ENCODE results near the gene CCDC186.
A peak's percentile ranks its signal among the peaks of the same experiment; 100 is the strongest.

The CCDC186 gene

DNA sequence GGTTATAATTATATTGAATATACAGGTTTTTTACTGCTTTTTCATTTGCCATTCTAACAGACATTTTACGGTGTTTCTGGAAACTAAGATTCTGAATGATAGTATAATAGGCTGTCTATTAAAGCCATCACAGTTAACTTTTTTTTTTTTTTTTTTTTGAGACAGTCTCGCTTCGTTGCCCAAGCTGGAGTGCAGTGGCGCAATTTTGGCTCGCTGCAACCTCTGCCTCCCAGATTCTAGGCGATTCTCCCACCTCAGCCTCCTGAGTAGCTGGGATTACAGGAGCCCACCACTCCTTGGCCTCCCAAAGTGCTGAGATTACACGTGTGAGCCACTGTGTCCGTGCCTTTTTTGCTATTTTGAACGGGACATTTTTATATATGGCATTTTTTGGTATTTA, 9.6 kb upstream of the CCDC186 start:
- H3K4me3 ChIP-seq (ENCODE audit: low read length), result no peak overlapping the region
- no peak for TF ChIP-seq ZNF274 (IDR thresholded peaks at IDR 0.05; ENCODE audit: low read depth, low read length)

DNA sequence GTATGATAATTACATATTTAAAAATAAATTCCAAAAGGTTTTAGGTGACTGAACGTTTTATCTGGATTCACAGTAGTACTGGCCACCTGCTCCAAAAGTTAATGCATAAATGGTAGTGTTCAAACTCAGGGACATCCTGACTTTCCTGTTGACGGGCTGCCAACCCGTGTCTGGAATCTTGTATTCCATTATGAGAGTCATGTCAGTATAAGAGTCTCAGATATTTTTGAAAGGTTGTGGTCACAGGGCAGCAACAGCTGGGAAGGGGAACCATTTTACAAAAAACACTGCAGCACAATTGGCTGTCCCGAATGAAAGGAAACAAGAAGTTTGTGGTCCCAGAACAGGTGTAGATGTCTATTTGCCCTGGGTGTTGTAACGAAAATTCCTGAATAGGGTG, 8.0 kb upstream of the CCDC186 start:
- no peak overlapping the region for H3K4me3 ChIP-seq (ENCODE audit: low read length)
- no peak for TF ChIP-seq ZNF274 (IDR thresholded peaks at IDR 0.05; ENCODE audit: low read depth, low read length)

DNA sequence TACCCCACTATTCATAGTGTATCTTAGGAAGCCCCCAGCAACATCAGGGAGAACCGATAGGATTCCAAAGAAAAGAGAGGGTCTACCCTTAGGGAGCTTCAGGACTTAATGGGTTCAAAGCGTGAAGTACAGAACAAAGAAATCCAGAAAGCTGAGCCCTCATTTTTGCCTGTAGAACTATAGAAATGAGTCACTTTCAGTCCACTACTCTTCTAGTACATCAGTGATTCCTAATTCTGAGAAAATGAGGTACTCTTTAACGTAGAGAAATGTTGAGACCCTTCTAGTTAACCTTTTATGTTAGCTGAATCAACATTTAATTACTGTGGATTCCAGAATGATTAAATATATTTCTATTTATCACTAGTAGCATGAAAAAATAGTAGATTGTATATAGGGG, 6.9 kb upstream of the CCDC186 start:
- H3K4me3 ChIP-seq (ENCODE audit: low read length), result no peak overlapping the region
- no peak for TF ChIP-seq ZNF274 (IDR thresholded peaks at IDR 0.05; ENCODE audit: low read depth, low read length)

DNA sequence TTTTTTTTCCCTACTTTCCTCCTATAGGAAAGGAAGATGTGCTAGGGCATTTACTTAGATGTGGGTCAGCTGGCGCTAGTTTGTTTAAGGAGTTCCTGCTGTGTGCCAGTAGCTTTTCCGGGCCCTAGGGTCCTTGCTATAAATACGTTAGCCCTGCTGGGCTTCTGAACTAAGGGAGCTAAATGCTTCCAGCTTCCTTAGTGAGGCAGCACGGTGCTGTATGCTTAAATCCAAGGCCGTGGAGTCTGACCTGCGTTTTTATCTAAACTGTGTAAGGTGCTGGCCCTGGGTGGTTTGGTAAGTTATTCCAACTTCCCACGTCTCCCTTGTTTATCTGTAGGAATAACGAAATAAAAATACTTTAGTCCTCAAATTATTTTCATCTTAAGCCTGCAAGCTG, 5.7 kb upstream of the CCDC186 start:
- no peak for TF ChIP-seq ZNF274 (IDR thresholded peaks at IDR 0.05; ENCODE audit: low read depth, low read length)

GRCh38 chr10:114179148-114179547, 5.1 kb upstream of the CCDC186 start, which contains the start of gene TDRD1:
Gene TDRD1 (plus strand): TSS chr10:114179353. CDS start chr10:114187832, 8,479 bp downstream.
- TF ChIP-seq ZNF274 (IDR thresholded peaks at IDR 0.05; ENCODE audit: low read depth, low read length), result no peak

More for the DNA sequence above, 5.7 kb upstream of the CCDC186 start:
- no peak overlapping the region for H3K4me3 ChIP-seq (ENCODE audit: low read length)

DNA sequence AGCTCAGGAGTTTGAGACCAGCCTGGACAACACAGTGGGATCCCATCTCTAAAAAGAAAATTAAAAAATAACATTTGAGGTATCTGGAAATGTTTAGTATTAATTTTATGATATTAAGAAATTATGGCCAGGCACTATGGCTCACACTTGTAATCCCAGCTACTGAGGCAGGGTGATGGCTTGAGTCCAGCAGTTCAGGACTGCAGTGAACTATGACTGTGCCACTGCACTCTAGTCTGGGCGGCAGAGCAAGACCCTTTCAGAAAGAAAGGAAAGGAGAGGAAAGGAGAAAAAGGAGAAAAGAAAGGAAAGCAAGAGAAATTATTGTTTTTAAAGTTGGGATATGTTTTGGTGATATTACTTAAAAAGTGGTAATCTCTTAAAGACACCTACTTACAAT, 2.5 kb upstream of the CCDC186 start:
- no peak overlapping the region for H3K4me3 ChIP-seq (ENCODE audit: low read length)
- no peak for TF ChIP-seq ZNF274 (IDR thresholded peaks at IDR 0.05; ENCODE audit: low read depth, low read length)

More at GRCh38 chr10:114179148-114179547, 5.1 kb upstream of the CCDC186 start, which contains the start of gene TDRD1:
- H3K4me3 ChIP-seq (ENCODE audit: low read length), result no peak within 1 kb of the TSS

DNA sequence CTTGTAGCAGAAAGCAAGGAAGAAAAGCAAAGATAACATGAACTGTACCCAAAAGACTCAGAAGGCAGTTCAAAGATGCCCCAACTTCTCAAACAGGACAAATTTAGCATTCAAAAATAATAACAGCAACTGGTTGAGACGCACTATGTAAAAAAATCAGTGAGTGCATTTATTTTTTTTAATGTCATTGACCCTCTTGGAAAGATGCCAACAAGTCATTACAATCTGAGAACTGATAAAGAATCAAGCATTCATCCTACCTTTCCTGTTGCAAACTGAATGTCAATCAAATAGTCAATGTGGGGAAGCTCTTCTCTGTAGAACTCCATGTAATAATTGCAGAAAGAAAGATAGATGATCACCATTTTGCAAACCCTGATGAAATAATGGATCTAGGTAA, 1.7 kb upstream of the CCDC186 start:
- no peak overlapping the region for H3K4me3 ChIP-seq (ENCODE audit: low read length)
- TF ChIP-seq ZNF274 (IDR thresholded peaks at IDR 0.05; ENCODE audit: low read depth, low read length), result no peak

DNA sequence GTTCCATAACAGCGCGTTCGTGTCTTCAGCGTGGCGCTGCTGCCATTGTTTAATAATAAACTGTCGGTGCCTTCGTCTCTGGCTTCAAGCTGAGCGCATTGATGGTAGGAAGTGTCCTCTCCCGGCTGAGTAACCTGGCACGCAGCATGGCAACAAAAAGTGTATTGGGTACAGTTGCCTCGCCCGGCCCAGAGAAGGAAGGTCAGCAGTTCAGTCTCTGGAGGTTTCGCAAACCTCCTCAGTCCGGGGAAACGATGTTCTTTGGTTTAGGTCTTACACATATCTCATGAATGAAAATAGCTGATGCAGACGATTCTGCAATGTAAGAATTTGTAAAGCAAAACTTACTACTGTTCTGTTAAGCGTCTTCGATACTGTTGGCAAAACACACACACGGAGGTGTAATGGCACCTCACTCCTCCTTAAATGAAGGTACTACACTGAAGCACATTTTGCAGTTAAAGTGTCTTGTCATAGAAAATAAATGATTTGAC, 739 bp upstream of the CCDC186 start:
- H3K4me3 ChIP-seq (ENCODE audit: low read length), result peak overlapping the region; percentile 75

DNA sequence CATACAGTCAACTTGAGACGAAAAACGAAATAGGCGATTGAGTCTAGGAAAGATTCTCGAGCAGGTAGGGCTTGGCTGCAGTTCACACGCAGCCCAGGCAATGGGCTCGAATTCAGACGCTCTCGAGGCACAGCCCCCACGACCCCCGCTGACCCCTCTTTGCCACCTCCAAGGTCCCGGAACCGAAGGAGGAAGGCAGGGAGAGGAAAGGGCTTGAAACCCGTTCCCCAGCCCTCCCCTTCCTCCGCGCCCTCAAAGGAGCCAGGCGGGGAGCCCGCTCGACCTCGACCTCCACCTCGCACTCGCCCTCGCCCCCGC, 441 bp downstream of the CCDC186 start:
- peak overlapping the region; percentile 75 for H3K4me3 ChIP-seq (ENCODE audit: low read length)
- no peak for TF ChIP-seq ZNF274 (IDR thresholded peaks at IDR 0.05; ENCODE audit: low read depth, low read length)

More for the DNA sequence above, 739 bp upstream of the CCDC186 start:
- no peak for TF ChIP-seq ZNF274 (IDR thresholded peaks at IDR 0.05; ENCODE audit: low read depth, low read length)

DNA sequence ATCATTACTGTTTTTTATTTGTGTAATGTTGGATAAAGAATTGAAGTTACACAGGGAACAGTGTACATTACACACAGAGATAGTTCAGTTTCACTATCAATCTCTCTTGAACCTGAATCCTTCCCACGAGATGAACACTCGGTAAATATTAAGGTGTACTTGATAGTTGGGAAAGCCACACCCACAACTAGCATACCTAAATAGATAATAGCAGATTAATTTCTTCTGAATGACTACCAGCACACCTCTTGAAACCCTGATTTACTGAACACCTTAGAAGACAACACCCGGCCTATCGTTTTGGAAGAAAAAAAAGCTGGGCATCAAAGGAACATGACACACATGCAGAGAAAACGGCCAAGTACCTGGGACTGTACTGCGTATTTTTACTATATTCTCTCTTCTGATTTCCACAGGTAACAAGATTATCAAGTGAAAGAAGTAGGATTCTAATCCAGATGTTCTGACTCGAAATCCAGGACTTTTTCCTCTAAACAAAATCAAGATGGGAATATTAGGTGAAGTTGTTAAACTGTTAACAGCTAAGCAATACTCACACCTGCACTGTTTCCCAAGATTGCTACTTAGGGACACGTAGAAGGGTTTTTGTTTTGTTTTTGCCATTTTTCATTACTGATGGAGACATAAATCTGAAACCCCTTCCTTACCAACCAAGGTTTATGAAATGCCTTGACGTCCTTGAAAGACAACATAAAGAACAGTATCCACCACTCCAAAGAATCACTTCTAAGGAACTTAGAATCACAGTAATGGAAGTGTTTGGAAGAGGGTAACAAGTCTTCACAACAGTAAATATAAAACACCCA, 1.0 kb downstream of the CCDC186 start:
- TF ChIP-seq ZNF274 (IDR thresholded peaks at IDR 0.05; ENCODE audit: low read depth, low read length), result no peak

DNA sequence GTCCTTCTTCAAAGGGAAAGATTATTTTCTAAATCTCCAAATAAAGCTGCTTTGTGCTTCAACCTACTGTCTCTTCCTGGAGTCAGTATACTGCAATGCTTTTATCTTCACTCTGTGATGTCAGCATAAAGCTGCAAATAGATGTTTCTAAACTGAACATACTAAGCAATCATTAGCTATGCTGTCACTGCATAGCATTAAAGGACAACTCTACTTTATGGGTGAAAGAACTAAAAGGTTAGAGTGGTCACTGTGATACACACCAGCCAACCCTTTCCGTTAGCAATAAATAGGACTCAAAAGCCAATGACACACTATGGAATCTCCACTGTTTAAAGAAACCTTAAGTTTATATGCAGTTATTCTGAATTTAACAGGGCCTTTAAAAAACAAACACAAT, 1.8 kb downstream of the CCDC186 start:
- H3K4me3 ChIP-seq (ENCODE audit: low read length), result peak overlapping the region; percentile 75; the same call in 1 of the 2 replicates
- no peak for TF ChIP-seq ZNF274 (IDR thresholded peaks at IDR 0.05; ENCODE audit: low read depth, low read length)

More for the DNA sequence above, 1.0 kb downstream of the CCDC186 start:
- peak overlapping the region; percentile 75 for H3K4me3 ChIP-seq (ENCODE audit: low read length)

GRCh38 chr10:114168450-114169009, 5.5 kb downstream of the CCDC186 start:
- TF ChIP-seq ZNF274 (IDR thresholded peaks at IDR 0.05; ENCODE audit: low read depth, low read length), result no peak
- H3K4me3 ChIP-seq (ENCODE audit: low read length), result no peak overlapping the region

DNA sequence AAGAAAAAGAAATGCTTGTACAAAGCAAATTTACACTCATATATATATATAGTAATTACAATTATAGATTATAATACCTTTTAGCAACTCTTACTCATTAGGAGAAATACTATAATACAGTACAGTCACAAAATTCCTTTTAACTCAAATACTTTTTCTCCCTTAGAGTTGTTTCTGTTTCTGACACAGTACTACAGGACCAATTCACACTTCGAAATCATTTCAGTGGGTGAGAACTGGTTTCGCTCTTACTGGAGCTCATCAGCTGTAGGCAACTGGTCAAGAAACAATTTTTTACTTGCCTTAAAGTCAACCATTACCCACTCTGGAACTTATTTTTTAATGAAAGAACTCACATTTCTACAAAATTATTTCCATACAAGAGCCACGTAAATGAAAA, 6.0 kb downstream of the CCDC186 start:
- TF ChIP-seq ZNF274 (IDR thresholded peaks at IDR 0.05; ENCODE audit: low read depth, low read length), result no peak
- H3K4me3 ChIP-seq (ENCODE audit: low read length), result no peak overlapping the region

DNA sequence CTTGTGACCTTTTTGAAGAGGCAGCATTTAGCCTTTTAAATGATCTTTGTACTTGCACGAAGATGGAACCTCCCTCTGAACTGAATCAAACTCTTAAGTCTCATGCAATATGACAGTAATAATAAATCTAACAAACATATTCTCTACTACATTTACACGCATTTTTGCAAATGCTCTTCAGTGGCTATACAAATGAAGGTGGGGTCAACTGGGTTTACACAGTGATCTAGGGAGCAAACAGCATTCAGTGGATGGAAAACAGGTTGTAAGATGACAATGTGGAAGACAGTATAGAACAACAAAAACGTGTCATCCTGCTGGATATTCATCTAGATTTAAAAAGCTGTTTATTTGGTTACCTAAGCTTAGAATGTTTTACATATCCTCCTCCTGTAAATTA, 7.5 kb downstream of the CCDC186 start:
- H3K4me3 ChIP-seq (ENCODE audit: low read length), result no peak overlapping the region
- TF ChIP-seq ZNF274 (IDR thresholded peaks at IDR 0.05; ENCODE audit: low read depth, low read length), result no peak

DNA sequence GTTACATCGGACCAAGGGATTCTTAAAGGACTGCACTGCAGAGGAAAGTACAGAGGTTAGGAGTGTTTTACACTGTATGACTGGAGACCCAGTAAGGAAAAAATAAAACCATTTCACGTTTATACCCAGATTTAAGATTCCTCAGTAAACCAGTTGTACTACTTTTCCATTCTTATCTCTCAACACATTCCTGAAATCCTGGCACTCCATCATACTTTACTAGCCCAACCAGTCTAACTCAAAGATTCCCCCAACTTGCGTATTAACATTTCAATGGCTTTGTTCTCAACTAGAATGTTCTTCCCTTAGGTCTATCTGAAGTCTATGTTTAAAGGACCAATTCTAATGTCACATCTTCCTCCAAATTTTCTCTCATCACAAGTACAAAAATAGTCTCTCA, 8.0 kb downstream of the CCDC186 start:
- no peak overlapping the region for H3K4me3 ChIP-seq (ENCODE audit: low read length)
- no peak for TF ChIP-seq ZNF274 (IDR thresholded peaks at IDR 0.05; ENCODE audit: low read depth, low read length)

All from GM08714 (cell line).